Panc1 (cell line): ENCODE data around the gene DSG4.

Source experiments
- CTCF ChIP-seq: fragments of 450-650 bp; IDR thresholded peaks from 2 replicates; pipeline ENCODE4 v1.5.1; 2017; ENCODE audit warnings: mild to moderate bottlenecking
- POLR2AphosphoS5 ChIP-seq: IDR thresholded peaks from 2 replicates; pipeline ENCODE4 v1.6.1; 2012; ENCODE audit warnings: mild to moderate bottlenecking, low read depth, low read length, moderate library complexity
- REST ChIP-seq, 2 experiments: IDR thresholded peaks; 2 replicates each; pipeline ENCODE4 v1.6.1; 2011 to 2012; ENCODE audit warnings: low read depth in 2 of 2, control low read depth in 1 of 2, low read length in 1 of 2, mild to moderate bottlenecking in 1 of 2, moderate library complexity in 1 of 2; ENCODE audit not compliant: insufficient read depth in 1 of 2
- SIN3A ChIP-seq: IDR thresholded peaks from 2 replicates; pipeline ENCODE4 v1.6.1; 2012; ENCODE audit warnings: low read depth, mild to moderate bottlenecking, low read length, moderate library complexity, borderline replicate concordance; ENCODE audit not compliant: insufficient read depth
- TCF7L2 ChIP-seq: IDR thresholded peaks from 2 replicates; pipeline ENCODE4 v1.6.1; 2011; ENCODE audit warnings: mild to moderate bottlenecking, low read depth, low read length, inconsistent platforms

- TF ChIP-seq CTCF (no peak), REST (IDR thresholded peaks at IDR 0.05; ENCODE audit: insufficient read depth in 1 of 2, low read depth in 2 of 2, low read length in 1 of 2) (no peak), POLR2AphosphoS5 (no peak), SIN3A (no peak), TCF7L2 (no peak)
Measured at GRCh38 chr18:31402026-31402373, 25.4 kb downstream of the DSG4 start.
